Measurements from ENCODE around the gene SEMA4C.

DNA sequence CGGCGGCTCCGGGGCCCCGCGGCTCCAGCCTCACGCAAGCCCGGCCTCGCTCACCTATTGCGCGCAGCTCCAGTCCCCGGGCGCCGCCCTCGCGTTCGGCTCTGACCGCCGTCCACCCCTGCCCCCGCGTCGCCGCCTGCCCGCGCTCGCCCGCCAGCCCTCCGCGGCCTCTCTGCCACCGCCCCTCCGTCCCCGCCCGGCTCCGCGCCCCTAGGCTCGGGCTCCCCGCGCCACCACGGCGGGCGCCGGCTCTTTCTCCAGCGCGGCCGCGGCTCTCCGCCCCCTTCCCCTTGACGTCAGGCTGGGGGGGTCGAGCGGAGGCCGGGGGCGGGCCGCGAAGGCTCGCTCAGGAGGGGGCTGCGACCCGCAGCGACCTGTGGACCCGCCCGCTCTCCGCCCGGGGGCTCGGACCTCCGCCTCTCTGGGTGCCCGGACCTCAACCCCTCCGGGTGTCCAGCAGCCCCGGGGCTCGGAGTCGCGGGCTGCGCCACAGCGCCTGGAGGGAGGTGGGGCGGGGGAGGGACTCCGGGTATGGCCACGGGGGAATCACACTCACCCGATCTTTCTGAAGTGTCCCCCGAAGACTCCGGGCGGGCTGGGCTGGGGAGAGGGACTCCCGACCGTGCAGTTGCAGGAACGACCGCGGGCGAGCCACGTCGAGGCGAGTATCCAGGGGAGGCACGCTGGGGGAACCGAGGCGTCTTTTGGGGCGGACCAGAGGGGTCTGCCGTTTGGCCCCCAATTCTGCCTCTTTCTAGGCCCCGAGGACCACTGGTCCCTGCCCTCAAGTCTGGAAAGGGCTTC is at the start of gene SEMA4C:
- TF ChIP-seq POLR2AphosphoS5 (IDR thresholded peaks at IDR 0.05; ENCODE audit: low read depth, low read length) (no peak), TAF1 (IDR thresholded peaks at IDR 0.05; ENCODE audit: borderline replicate concordance, insufficient read depth, low read length) (no peak)

All from PFSK-1 (cell line).